A172 (cell line): ENCODE measurements around the gene PRDM16. TPM values are rescaled to one million over a fixed set of nuclear protein-coding genes. Genes with fewer than 3 reads are reported as not detected.

Source experiments
- DNase-seq: peaks from one replicate; pipeline ENCODE4 v3.0.0-alpha.2; 2015; ENCODE audit warnings: low spot score
- total RNA-seq: library from RNA; depleted of rRNA; stranded (reverse); fragments of >200 nt; shearing (Covaris generic); gene quantifications from 2 replicates; pipeline ENCODE4 v1.2.3, GENCODE V29; 2014

PRDM16 gene
- total RNA-seq, 1 experiment from 2014 or later: 0.84 TPM

- DNase-seq: no peak
These were observed 71.4 kb downstream of the PRDM16 start for GRCh38 chr1:3140437-3140836.

- no peak for DNase-seq
These were observed 72.1 kb downstream of the PRDM16 start for GRCh38 chr1:3141129-3141528.

GRCh38 chr1:3141836-3142235, 72.8 kb downstream of the PRDM16 start:
- no peak for DNase-seq

- no peak for DNase-seq
These were observed 73.2 kb downstream of the PRDM16 start for GRCh38 chr1:3142236-3142635.

GRCh38 chr1:3142751-3143150, 73.7 kb downstream of the PRDM16 start:
- no peak for DNase-seq

GRCh38 chr1:3145532-3146325, 76.7 kb downstream of the PRDM16 start:
- no peak for DNase-seq

GRCh38 chr1:3146458-3146857, 77.5 kb downstream of the PRDM16 start:
- DNase-seq: no peak

GRCh38 chr1:3146907-3147306, 77.9 kb downstream of the PRDM16 start:
- DNase-seq: no peak

- no peak for DNase-seq
These were observed 79.2 kb downstream of the PRDM16 start for GRCh38 chr1:3148171-3148570.

GRCh38 chr1:3149277-3149676, 80.3 kb downstream of the PRDM16 start:
- DNase-seq: no peak

- DNase-seq: no peak
These were observed 82.5 kb downstream of the PRDM16 start for GRCh38 chr1:3151456-3151855.

GRCh38 chr1:3152143-3152542, 83.1 kb downstream of the PRDM16 start:
- DNase-seq: no peak

- no peak for DNase-seq
These were observed 84.2 kb downstream of the PRDM16 start for GRCh38 chr1:3153197-3153596.

GRCh38 chr1:3153902-3154795, 85.1 kb downstream of the PRDM16 start:
- DNase-seq: no peak

GRCh38 chr1:3155056-3155925, 86.3 kb downstream of the PRDM16 start:
- no peak for DNase-seq

- DNase-seq: no peak
These were observed 86.9 kb downstream of the PRDM16 start for GRCh38 chr1:3155926-3156220.

GRCh38 chr1:3156936-3157335, 87.9 kb downstream of the PRDM16 start:
- DNase-seq: no peak

- no peak for DNase-seq
These were observed 89.3 kb downstream of the PRDM16 start for GRCh38 chr1:3158347-3158746.

- no peak for DNase-seq
These were observed 90.1 kb downstream of the PRDM16 start for GRCh38 chr1:3159121-3159520.

GRCh38 chr1:3159996-3160395, 91.0 kb downstream of the PRDM16 start:
- DNase-seq: no peak

GRCh38 chr1:3160647-3161145, 91.7 kb downstream of the PRDM16 start:
- DNase-seq: no peak
